ENCODE measurements around the gene TANGO2.

Gene TANGO2

GRCh38 chr22:20028855-20029549, 8.1 kb downstream of the TANGO2 start:
- DNase-seq: no peak

- no peak for DNase-seq
These were observed 8.8 kb downstream of the TANGO2 start for GRCh38 chr22:20029550-20030225.

- peak; percentile 23 for DNase-seq
These were observed 11.0 kb downstream of the TANGO2 start for GRCh38 chr22:20031732-20032406.

- DNase-seq: no peak
These were observed 11.6 kb downstream of the TANGO2 start for GRCh38 chr22:20032407-20032991.

- DNase-seq: no peak
These were observed 12.3 kb downstream of the TANGO2 start for GRCh38 chr22:20033045-20033706.

- DNase-seq: no peak
These were observed 13.2 kb downstream of the TANGO2 start for GRCh38 chr22:20034143-20034542.

GRCh38 chr22:20035375-20036083, 14.6 kb downstream of the TANGO2 start:
- DNase-seq: no peak

- no peak for DNase-seq
These were observed 15.2 kb downstream of the TANGO2 start for GRCh38 chr22:20036084-20036482.

- no peak for DNase-seq
These were observed 15.9 kb downstream of the TANGO2 start for GRCh38 chr22:20036535-20037392.

DNA sequence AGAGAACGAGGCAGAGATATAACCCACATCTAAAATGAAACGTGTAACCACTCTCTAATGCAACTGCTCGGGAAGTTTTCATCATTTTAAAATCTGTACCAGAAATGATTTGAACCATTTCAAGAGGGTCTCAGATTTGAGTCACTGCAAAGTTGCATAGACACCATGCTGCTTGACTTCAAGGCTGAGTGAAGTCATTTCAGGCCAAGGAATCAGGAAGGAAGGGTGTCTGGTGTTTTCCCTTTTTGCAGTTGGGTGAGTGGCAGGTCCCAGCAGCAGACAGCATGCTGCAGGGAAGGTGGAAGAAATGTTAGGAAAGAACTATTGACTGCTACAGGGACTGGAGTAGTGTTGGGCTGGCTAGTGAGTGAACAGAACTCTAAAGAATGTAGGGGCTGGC, 16.5 kb downstream of the TANGO2 start:
- DNase-seq: no peak

GRCh38 chr22:20038574-20038973, 17.7 kb downstream of the TANGO2 start:
- no peak for DNase-seq

- DNase-seq: no peak
These were observed 18.9 kb downstream of the TANGO2 start for GRCh38 chr22:20039683-20040325.

- no peak for DNase-seq
These were observed 19.7 kb downstream of the TANGO2 start for GRCh38 chr22:20040327-20041200.

DNA sequence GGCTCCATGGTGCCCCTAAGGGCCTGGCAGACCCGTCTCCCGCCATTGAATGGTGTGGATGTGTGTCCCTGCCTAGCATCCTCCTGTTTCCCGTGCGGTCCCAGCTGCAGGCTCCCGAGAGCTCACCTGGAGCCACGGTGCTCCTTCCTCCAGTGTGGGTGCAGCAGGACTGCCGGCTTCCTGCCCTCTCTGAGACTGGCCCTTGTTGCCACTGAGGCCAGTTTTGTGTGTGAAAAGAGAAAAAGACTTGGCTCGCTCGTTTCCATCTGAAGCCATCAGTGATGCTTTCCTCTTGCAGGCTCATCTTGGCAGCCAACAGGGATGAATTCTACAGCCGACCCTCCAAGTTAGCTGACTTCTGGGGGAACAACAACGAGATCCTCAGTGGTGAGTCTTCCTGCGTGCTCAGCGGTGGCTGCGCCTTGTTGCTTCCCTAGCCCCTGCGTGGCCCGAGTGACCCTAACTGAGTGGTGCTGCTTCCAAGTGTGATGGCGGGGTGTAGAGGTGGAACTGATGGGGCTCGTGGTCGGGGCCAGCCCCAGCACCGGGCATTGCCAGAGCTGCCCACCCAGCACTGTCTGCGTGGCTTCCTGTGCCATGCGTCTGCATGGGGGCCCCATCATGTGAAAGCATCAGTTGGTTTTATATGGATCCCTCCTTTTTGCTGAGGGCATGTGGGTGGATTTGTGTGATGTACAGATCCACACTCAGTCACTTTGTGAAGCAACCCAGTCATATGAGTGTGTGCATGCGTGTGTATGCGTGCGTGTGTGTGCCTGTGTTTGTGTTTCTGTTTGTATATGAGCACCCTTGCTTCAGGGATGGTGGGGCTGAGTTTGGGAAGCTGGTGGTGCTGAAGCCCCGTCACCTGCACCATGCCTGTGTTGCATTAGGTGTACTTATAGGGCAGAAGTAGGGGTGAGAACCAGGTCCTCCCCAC, 22.4 kb downstream of the TANGO2 start:
- no peak for DNase-seq

DNA sequence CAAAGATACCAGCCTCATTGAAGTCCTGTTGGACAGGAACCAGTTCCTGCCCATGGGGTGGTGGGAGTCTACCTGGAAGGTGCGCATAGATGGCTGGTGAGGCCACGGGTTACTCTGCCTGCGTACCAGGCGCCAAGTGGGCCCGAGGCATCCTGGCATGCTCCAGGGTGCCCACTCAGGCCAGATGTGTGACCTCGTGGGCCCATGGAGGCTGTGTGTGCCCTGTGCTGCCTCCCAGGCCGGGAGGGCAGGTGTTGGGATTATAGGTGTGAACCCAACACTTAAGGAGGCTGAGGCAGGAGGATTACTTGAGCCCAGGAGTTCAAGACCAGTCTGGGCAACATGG, 23.1 kb downstream of the TANGO2 start:
- no peak for DNase-seq

DNA sequence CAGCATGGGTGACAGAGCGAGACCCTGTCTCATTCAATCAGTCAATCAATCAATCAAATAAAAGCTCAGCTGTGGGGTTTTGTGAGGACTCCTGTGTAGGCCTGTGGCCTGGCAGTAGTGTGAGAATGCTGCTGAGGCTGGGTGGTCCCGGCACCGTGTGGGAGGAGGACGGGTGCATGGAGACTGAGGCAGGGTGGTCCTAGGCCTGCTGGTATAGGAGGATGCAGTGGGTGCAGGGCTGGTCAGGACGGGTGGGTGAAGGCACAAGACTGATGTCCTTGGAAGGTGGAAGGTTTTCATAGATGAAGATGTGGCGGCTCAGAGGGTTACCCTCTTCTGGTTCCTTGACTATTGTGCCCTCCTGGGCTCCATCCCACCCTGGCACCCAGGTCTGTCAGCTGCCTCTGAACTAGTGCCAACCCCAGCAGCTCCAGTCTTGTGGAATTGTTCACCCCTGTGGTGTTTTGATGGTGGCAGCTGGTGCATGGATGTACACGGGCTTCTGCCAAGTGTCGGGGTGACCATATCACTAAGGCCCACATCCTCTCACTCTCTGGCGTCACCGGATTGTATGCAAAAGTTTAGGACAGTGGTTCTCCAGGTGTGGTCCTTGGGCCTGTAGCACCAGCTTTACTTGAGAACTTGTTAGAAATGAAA, 23.7 kb downstream of the TANGO2 start:
- DNase-seq: no peak

- DNase-seq: no peak
These were observed 25.8 kb downstream of the TANGO2 start for GRCh38 chr22:20046730-20047129.

- DNase-seq: no peak
These were observed 31.0 kb downstream of the TANGO2 start for GRCh38 chr22:20051927-20052308.
